CD14-positive monocyte (primary cell): ENCODE measurements around the gene FXYD6. TPM values are rescaled to one million over a fixed set of nuclear protein-coding genes. Genes with fewer than 3 reads are reported as not detected.

Source experiments
- DNase-seq, 3 donors: peaks; one replicate each; pipeline ENCODE4 v3.0.0-alpha.2; 2011 to 2022
- H2AFZ ChIP-seq: 2 replicates; pipeline ENCODE4 v1.6.0; 2012; ENCODE audit warnings: mild to moderate bottlenecking, low read depth, low read length, inconsistent platforms; ENCODE audit not compliant: insufficient read depth, poor library complexity, severe bottlenecking
- H3K27ac ChIP-seq, 2 donors: 1 replicate in 1 of 2; 2 replicates in 1 of 2; pipeline ENCODE4 v1.5.1; 2012 to 2013; ENCODE audit warnings: low read length in 2 of 2, control low read depth in 1 of 2, inconsistent platforms in 1 of 2, low read depth in 1 of 2, mild to moderate bottlenecking in 1 of 2
- H3K27me3 ChIP-seq, 2 donors: one replicate each; pipeline versions ENCODE4 v1.6.0 to v1.6.1; 2011 to 2013; ENCODE audit warnings: low read length in 2 of 2; ENCODE audit not compliant: control insufficient read depth in 2 of 2, insufficient read depth in 2 of 2
- H3K36me3 ChIP-seq, 2 donors: replicated peaks in 1 of 2; 1 replicate in 1 of 2; 2 replicates in 1 of 2; pipeline versions ENCODE4 v1.5.1 to v1.6.1; 2012 to 2013; ENCODE audit warnings: low read length in 2 of 2, control low read depth in 1 of 2, inconsistent platforms in 1 of 2, mild to moderate bottlenecking in 1 of 2; ENCODE audit not compliant: insufficient read depth in 2 of 2, control insufficient read depth in 1 of 2
- H3K4me1 ChIP-seq, 2 donors: 1 replicate in 1 of 2; 2 replicates in 1 of 2; pipeline versions ENCODE4 v1.5.1 to v1.6.1; 2012 to 2013; ENCODE audit warnings: low read length in 2 of 2, control low read depth in 1 of 2, inconsistent platforms in 1 of 2, mild to moderate bottlenecking in 1 of 2, moderate library complexity in 1 of 2; ENCODE audit not compliant: insufficient read depth in 2 of 2, control insufficient read depth in 1 of 2
- H3K4me2 ChIP-seq: replicated peaks from 2 replicates; pipeline ENCODE3; 2012; ENCODE audit warnings: low read length, moderate library complexity, mild to moderate bottlenecking; ENCODE audit not compliant: poor library complexity, severe bottlenecking; ENCODE audit errors: extremely low read depth
- H3K4me3 ChIP-seq, 3 experiments: fragments of 200-600 bp in 1 of 3; sonication (generic) in 1 of 3; replicated peaks in 1 of 3; 1 replicate in 2 of 3; 2 replicates in 1 of 3; pipeline ENCODE4 v1.5.1; 2011 to 2013; ENCODE audit warnings: low read length in 3 of 3, mild to moderate bottlenecking in 3 of 3, control low read depth in 2 of 3, low read depth in 2 of 3, inconsistent platforms in 1 of 3, moderate library complexity in 1 of 3
- H3K79me2 ChIP-seq: 2 replicates; pipeline ENCODE4 v1.6.0; 2012; ENCODE audit warnings: mild to moderate bottlenecking, control low read depth, inconsistent platforms, low read length, moderate library complexity; ENCODE audit not compliant: insufficient read depth
- H3K9ac ChIP-seq: 2 replicates; pipeline ENCODE4 v1.6.0; 2017; ENCODE audit warnings: low read length, mild to moderate bottlenecking; ENCODE audit not compliant: insufficient read depth, poor library complexity, severe bottlenecking
- H3K9me3 ChIP-seq, 2 donors: replicated peaks in 1 of 2; 1 replicate in 1 of 2; 2 replicates in 1 of 2; pipeline versions ENCODE4 v1.5.1 to v1.6.1; 2012 to 2013; ENCODE audit warnings: low read length in 2 of 2, control low read depth in 1 of 2; ENCODE audit not compliant: control insufficient read depth in 1 of 2, insufficient read depth in 1 of 2
- H4K20me1 ChIP-seq: 2 replicates; pipeline ENCODE4 v1.6.0; 2012; ENCODE audit warnings: mild to moderate bottlenecking, low read length, control low read depth, moderate library complexity; ENCODE audit not compliant: insufficient read depth
- H3K27ac Mint-ChIP-seq, 7 donors: one replicate each; pipeline ENCODE4 v1.8.0; 2020; ENCODE audit warnings: mild to moderate bottlenecking in 7 of 7, mixed read lengths in 7 of 7, moderate library complexity in 6 of 7, inconsistent platforms in 2 of 7
- H3K27me3 Mint-ChIP-seq, 3 donors: one replicate each; pipeline ENCODE4 v1.8.0; 2021 to 2022; ENCODE audit warnings: low read depth in 3 of 3, mild to moderate bottlenecking in 3 of 3, mixed read lengths in 3 of 3, moderate library complexity in 3 of 3, inconsistent platforms in 1 of 3
- H3K36me3 Mint-ChIP-seq, 2 donors: one replicate each; pipeline ENCODE4 v1.8.0; 2020; ENCODE audit warnings: mixed read lengths in 2 of 2, inconsistent platforms in 1 of 2, mild to moderate bottlenecking in 1 of 2
- H3K4me1 Mint-ChIP-seq: one replicate; pipeline ENCODE4 v1.8.0; 2020; ENCODE audit warnings: mild to moderate bottlenecking, mixed read lengths
- H3K4me3 Mint-ChIP-seq, 2 donors: one replicate each; pipeline ENCODE4 v1.8.0; 2020; ENCODE audit warnings: mild to moderate bottlenecking in 2 of 2, mixed read lengths in 2 of 2, moderate library complexity in 1 of 2
- H3K9me3 Mint-ChIP-seq, 7 donors: one replicate each; pipeline ENCODE4 v1.8.0; 2020 to 2022; ENCODE audit warnings: mixed read lengths in 7 of 7, mild to moderate bottlenecking in 6 of 7, moderate library complexity in 6 of 7, inconsistent platforms in 2 of 7
- CTCF ChIP-seq: fragments of 200-600 bp; IDR thresholded peaks from one replicate; pipeline ENCODE4 v1.8.0; 2022; ENCODE audit warnings: antibody characterized with exemption, mild to moderate bottlenecking
- WGBS: methylation state at CpG from one replicate; pipeline ENCODE4 v1.1.5; 2013; ENCODE audit warnings: missing lambda C conversion rate; ENCODE audit not compliant: insufficient coverage; 5-methylcytosine and 5-hydroxymethylcytosine counted together
- intact Hi-C, 2 donors: fragments of 100-400 bp; cut with micrococcal nuclease; formaldehyde crosslinking; loops; one replicate each; pipeline versions ENCODE4 v1.15.0 to v1.15.1; 2023
- polyA plus RNA-seq, 3 donors: library from polyadenylated mRNA; depleted of rRNA in 1 of 3; unstranded in 2 of 3; stranded (reverse) in 1 of 3; fragments of 300-500 nt in 2 of 3; fragments of >200 nt in 1 of 3; fragmentation: Illumina TruSeq in 2 of 3; gene quantifications; 1 replicate in 2 of 3; 2 replicates in 1 of 3; pipeline ENCODE4 v1.2.3, GENCODE V29; 2012 to 2021

The FXYD6 gene
- polyA plus RNA-seq, 3 donors, result 36.4 to 52.1 (median 44.1) TPM

DNA sequence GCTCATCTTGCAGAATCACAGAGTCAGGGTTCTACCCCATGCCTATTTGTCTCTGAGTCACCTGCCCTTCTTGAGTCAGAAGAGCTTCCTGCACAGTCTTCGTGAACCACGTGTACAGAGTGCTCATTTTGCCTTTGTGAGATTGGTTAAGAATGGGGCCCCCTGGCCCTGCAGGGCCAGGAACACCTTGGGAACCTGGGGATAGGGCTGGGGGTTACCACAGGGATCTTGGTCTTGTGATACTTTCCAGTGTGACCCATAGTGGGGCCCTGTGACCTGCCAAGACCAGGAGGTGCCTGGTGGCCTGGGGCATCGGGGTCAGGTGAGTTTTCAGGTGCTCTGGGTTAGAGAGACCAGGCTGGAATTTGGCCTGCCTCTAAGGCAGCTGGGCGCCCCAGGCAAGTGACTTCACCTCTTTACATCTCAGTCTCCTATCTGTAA, 43.3 kb upstream of the FXYD6 start:
- intact Hi-C loops, result no loop called here
- DNase-seq, result peak; percentile 38 to 82 (median 44)
- Histone ChIP-seq H3K4me1 (peaks cover 3 to 9% of the 10 kb centered on the region in 2 donors), H3K9ac (no peak overlapping the region), H3K4me3 (no peak overlapping the region), H3K27ac (no peak overlapping the region), H3K79me2 (no peaks in the 10 kb centered on the region), H3K36me3 (no peaks in the 10 kb centered on the region), H3K27me3 (no peaks in the 10 kb centered on the region), H3K4me2 (no peak overlapping the region), H3K9me3 (no peaks in the 10 kb centered on the region), H4K20me1 (no peaks in the 10 kb centered on the region), H2AFZ (no peak overlapping the region)
- H3K27me3 Mint-ChIP-seq, result peaks cover 1 to 5% (median 3%) of the 10 kb centered on the region in 3 donors
- 90% methylated on average over 2 of the region's 4 CpGs for WGBS
- H3K27ac Mint-ChIP-seq, result peak overlapping the region in 2 of 7 donors; percentile 13 to 44
- H3K9me3 Mint-ChIP-seq, result no peaks in the 10 kb centered on the region
- H3K4me1 Mint-ChIP-seq, result peaks cover 14% of the 10 kb centered on the region
- H3K4me3 Mint-ChIP-seq, result no peak overlapping the region
- TF ChIP-seq CTCF, result no peak
- no peaks in the 10 kb centered on the region for H3K36me3 Mint-ChIP-seq

GRCh38 chr11:117919341-117919740, 42.9 kb upstream of the FXYD6 start:
- no peaks in the 10 kb centered on the region for H3K9me3 ChIP-seq
- Mint-ChIP-seq H3K4me3 (no peak overlapping the region), H3K4me1 (peaks cover 15% of the 10 kb centered on the region), H3K27ac (peak overlapping the region in 4 of 7 donors; percentile 13 to 51 (median 38)), H3K9me3 (no peaks in the 10 kb centered on the region), H3K27me3 (peaks cover 3 to 5% (median 3%) of the 10 kb centered on the region in 3 donors), H3K36me3 (no peaks in the 10 kb centered on the region)
- TF ChIP-seq CTCF, result no peak
- H3K4me2 ChIP-seq, result no peak overlapping the region
- no peaks in the 10 kb centered on the region for H3K79me2 ChIP-seq
- H3K9ac ChIP-seq, result no peak overlapping the region
- intact Hi-C loops, result no loop called here
- H3K36me3 ChIP-seq, result no peaks in the 10 kb centered on the region
- 10% methylated on average over 1 of the region's 4 CpGs for WGBS
- H3K4me3 ChIP-seq, result no peak overlapping the region
- DNase-seq, result peak; percentile 39 to 73 (median 40)
- peaks cover 3 to 9% of the 10 kb centered on the region in 2 donors for H3K4me1 ChIP-seq
- no peaks in the 10 kb centered on the region for H3K27me3 ChIP-seq
- no peaks in the 10 kb centered on the region for H4K20me1 ChIP-seq
- H2AFZ ChIP-seq, result no peak overlapping the region
- no peak overlapping the region for H3K27ac ChIP-seq
